Myocyte (in vitro differentiated cells): Measurements from ENCODE around the gene PCNX1. TPM values are rescaled to one million over a fixed set of nuclear protein-coding genes. Genes with fewer than 3 reads are reported as not detected.
A peak's percentile ranks its signal among the peaks of the same experiment; 100 is the strongest.
"Not testable (repeated sequence)": the region's sequence is repeated elsewhere in the genome, so short reads cannot be mapped to it uniquely, and the experiment has no call there.

Source experiments
- DNase-seq: peaks from one replicate; pipeline ENCODE4 v3.0.0-alpha.2; 2012; ENCODE audit warnings: low read depth
- total RNA-seq: library from RNA; depleted of rRNA; stranded (reverse); fragments of >200 nt; gene quantifications from 2 replicates; pipeline ENCODE4 v1.2.3, GENCODE V29; 2014

Gene PCNX1
- total RNA-seq, 1 donor from 2014 or later: 42.1 TPM

DNA sequence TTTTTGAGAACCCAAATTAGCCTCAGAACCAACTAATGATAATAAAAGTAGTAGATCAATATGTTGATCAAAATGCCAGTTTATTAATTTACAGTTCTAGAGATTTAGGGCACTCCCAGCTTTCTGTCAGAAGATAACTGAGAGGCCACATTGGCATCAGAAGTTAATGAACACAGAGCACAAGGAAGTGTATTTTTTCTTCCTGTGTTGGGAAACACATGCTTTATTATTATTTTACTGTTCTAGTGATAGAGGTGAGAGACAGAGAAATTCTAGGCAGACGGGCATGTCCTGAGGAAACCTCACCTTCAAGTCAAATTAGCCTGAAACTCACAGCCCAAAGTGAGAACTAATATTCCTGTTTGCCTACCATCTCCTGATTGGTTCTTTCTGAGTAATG is 213.7 kb downstream of the PCNX1 start:
- DNase-seq: no peak

DNA sequence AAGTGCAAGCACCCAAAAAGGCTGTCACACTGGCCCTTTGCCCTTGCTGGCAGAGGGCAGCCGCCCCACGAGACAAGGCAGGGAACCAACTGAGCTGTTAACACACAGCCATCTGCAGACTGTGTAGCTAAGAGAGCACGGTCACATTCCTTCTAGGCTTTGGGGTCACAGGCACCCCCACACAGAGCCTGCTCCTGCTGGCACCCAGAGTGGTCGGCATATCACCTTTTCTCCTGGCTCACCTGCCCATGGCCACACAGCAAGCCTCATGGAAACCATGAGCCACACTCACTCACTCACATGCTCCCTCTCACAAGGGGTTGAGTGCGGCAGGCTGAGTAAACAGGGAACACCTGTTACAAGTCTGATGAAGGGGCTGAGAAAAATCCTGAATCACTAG is 214.5 kb downstream of the PCNX1 start:
- DNase-seq: no peak

DNA sequence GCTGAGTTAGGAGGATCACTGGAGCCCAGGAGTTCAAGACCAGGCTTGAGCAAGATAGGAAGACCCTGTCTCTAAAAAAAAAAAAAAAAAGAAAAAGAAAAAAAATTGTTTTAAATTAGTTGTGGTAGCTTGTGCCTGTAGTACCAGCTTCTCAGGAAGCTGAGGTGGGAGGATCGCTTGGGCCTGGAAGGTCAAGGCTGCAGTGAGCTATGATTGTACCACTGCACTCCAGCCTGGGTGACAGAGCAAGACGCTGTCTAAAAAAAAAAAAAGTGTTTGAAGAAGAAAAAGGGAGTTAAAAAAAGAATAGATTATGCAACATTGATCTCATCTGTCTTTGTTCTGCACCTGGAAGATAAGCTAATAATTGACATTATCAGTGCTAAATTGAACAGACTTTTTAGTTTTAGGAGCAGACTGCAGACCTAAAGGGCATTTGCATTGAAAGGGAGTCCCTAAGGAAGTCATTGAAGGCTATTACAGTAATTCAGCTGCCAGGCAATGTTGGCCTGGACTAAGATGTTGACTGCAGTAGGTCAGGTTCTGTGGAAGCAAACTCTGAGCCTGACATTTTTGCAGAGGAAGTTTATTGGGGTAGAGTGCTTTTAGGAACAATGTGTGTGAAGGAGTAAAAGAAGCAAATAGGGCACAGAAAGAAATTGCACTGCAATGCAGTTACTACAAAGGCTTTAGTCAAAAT is 215.8 kb downstream of the PCNX1 start:
- DNase-seq: no peak

DNA sequence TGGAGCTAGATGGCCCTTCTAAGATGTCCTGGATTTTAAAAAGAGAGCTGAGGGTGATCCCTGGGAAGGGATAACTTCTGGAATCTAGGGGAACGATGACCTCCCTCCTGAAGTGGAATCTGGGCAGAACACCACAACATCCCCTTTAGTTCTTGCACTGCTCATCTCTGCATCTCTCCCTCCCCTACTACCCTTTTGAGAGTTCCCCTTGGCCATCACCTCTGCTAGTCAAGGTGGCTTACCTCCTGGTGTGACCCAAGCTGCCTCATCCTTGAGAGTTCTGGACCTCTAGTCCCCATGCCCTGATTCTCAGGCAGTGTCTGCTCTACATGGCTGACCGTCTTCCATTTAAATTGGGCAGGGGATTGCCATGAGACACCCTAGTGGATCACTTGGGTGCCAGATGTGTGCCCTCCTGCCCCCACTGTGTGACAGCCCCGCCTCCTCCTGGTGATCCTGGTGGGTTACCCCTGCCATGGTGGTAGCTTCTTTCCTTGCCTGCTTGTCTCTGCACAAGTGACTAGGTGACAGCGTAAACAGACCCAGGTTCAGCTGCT is 216.4 kb downstream of the PCNX1 start:
- no peak for DNase-seq

DNA sequence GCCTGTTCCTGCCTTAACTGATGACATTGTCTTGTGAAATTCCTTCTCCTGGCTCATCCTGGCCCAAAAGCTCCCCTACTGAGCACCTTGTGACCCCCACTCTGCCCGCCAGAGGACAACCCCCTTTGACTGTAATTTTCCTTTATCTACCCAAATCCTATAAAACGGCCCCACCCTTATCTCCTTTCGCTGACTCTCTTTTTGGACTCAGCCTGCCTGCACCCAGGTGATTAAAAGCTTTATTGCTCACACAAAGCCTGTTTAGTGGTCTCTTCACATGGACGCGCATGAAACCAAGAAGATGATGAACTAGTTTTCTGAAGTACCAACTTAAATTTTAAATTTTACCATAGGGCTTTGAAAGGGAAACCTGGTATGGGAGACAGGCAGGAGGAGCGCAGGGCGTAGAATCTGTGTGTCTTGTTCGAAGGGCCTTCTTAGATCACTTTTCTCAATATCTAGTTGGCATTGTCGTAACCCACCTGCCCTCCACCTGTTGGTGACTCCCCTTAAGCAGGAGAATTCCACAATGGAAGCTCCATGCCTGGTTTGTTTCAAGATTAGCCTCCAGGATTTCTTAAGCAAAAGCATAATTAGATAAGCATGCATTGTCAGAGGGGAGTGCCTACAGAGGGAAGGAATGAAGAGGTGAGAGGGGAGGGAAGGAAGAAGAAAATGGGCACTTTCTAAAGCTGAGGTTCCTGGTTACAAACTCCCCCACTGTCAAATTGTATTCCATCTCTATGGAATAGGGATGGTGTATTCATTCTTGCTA is 222.6 kb downstream of the PCNX1 start:
- DNase-seq: not testable (repeated sequence)

DNA sequence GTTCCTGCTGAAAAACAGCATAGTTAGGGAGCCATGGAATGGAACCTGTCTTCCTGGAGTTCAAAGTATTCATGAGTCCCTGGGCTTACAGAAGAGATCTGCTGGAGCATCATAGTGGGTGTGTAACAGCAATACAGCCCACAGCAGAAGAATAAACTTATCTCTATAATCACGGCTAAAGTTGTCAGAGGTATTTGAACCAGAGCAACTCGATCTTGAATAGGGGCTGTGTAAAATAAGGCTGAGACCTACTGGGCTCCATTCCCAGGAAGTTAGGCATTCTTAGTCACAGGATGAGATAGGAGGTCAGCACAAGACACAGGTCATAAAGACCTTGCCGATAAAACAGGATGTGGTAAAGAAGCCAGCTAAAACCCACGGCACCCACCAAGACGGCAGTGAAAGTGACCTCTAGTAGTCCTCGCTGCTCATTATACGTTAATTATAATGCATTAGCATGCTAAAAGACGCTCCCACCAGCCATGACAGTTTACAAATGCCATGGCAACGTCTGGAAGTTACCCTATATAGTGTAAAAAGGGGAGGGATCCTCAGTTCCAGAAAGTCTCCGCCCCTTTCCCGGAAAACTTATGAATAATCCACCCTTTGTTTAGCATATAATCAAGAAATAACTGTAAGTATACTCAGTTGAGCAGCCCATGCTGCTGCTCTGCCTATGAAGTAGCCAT is 223.4 kb downstream of the PCNX1 start:
- DNase-seq: no peak

DNA sequence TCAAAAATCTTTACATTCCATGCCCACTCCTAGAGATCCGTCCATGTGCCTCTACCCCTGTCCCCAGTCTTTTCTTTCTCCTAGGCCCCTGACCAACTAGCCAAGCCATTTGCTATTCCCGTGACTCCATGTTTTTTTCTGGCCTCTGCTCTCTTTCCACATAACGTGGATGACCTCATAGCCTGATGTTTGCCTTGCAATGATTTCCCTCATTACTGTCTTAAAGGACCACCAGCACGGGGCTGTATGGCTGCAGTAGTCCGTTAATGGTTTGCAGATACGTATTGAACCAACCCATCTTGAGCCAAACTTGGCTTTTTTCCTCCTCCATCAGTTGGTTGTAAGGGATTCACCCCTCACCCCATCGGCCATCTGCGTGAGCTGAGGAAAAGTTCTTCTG is 226.0 kb downstream of the PCNX1 start:
- DNase-seq: no peak

DNA sequence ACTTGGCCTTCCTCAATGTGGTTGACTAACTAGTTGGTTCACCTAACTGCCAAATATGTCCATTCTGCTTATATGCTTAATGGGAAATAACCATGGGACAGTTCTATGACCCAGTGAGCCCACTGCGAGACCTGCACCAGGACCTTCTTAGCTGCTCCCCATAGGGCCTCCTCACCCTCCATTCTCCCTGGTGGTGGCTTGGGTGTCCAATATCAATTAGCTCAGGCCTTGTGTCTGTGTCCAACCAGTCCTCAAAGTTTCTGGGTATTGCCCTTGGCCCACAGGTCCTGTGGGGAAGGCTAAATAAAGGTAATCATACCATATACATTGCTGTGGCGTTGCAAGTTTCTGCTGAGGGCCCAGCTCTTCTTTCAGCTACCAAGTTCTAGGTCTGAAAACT is 228.2 kb downstream of the PCNX1 start:
- DNase-seq: no peak

DNA sequence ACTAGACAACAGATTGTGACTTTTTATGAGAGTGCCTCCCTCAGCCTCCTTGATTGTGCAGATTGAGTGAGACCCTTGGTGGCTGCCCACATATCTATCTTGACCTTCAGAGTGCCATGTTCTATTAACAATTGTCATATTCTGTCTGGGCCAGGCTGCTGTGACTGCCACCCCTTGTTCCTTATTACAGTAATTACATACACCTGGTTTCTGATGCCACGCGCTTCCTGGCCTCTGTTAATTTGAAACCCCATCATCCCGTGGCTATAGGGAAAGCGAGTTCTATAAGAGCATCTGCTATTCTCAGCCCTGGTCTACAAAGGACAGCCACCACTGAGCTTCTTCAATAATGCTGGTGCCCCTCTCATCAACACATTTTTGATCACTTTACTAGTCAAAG is 228.7 kb downstream of the PCNX1 start:
- no peak for DNase-seq

DNA sequence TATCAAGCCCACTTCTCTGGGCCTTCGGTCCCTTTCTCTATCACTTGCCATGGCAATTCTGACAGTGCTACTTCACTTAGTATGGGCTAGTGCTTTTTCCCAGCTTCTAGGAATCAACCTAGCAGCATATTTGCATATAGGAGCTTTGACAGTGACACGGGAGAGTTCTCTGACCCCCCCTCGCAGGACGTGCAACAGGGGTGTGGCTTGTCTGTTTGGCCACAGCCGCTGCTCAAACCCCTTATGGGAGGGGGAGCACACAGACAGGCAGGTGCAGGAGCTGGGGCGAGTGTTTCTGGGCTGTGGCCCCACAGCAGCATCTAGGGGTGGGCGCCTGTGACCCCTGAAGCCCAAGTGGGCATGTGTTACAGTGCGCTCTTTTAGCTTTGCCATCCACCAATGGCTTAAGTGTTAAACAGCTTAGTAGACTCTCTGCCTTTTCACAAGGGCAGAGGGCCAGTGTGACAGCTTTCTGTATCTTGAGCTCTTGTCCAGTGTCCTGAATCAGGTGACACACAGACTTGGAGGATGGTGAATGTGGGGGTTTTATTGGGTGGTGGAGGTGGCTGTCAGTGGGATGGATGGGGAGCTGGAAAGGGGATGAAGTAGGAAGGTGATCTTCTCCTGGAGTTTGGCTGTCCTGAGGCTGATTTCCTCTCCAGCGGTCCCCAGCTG is 229.3 kb downstream of the PCNX1 start:
- no peak for DNase-seq

DNA sequence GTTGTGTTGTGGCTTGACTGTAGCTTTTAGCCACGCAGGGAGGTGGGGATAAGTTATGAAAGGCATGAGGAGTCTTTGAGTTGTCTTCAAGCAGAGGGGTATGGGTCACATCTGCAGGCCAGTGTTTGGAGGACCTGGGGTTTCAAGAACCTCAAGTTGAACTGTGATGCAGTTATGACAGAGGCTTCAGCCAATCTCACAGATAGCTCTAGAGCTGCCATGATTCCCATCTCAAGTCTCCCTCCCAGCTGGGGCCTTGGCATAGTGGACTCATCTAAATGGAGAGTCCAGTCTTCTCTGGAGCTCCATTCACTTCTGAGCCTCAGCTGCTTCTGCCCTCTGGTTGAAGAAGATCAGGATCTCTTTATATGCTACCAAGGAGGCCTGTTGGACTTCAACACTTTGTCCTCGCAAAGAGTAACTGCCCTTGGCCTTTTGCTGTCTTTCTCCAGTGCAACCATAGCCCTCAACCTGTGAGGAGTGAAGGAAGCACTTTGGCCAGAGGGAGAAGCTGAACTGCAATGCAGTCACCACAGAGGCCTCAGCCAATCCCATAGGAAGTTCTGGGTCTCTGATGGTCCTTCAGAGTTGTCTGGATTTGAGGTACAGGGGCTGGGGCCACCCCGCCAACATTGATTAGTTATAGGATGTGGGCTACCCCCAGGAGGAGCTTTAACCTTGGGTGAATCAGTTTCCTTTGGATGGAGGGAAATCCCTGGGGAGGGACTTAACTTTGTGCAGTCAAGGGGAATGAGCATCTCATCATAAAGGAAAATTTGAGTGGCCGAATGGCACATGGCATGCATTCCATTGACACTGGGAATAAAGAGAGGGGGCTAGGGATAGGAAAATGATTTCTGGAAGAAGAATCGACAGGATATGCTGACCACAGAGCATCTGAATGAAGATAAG is 230.5 kb downstream of the PCNX1 start:
- no peak for DNase-seq

DNA sequence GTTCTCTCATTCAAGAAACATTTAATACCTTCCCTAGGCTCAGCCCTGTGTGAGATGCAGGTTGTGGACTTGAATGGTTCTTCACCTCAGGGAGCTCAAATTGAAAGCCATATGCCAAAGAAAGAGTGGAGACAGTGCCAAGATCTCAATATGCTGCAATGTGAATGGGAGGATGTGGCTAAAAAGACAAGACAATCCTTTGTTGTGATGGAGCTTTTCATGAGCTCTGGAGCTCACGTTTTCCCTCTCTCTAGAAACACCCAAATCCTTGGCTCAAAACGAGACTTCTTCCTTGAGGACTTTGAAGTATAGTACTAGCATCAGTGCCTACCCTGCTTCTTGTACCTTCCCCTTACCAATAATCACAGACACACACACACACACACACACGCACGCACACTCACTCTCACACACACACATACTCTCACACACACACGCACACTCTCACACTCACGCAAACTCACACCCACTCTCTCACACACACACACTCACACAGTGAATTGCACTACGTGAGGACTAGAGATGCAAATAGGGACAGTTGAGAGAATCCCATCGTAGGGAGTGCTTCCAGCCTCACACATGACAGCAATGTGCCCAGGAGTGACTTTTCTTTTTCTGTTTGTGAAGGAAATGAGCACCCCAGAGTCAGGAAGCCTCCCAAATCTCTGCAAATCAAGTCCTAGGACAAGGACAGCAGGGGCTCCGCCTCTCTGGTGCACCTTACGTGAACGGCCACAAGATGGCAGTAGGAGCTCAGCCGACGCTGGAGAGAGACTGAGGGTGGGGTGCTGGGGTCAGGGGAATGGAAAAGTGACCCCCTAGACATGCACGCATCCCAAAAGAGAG is 231.4 kb downstream of the PCNX1 start:
- peak; percentile 63 for DNase-seq

DNA sequence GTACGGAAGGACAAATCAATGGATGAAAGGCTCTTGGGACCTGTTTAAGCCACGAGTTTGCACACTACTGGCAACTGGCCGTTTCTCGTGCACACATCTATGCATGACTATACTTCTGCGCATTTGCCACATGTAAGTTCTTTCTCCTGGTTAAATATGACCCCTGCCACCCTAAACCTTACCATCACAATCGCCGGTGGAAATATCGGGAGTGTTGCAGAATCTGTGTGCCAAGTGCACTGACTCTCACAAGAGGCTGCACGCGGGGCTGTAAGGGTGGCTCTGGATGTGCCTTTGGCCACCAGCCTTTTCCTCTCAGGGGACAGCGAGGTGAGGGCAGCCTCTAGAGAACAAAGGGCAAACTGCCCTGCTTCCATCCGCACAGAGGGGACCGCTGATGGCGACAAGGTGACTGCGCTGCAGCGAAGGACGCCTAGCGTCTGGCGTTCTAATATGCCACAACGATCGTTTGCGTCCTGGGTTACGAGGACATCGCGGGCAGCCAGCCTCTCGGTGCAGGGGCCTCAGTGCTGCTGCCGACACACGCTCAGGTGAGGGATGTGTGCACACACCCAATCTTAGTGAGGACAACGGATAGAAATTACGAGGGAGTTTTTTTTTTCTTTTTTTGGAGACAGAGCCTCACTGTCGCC is 232.2 kb downstream of the PCNX1 start:
- DNase-seq: no peak

DNA sequence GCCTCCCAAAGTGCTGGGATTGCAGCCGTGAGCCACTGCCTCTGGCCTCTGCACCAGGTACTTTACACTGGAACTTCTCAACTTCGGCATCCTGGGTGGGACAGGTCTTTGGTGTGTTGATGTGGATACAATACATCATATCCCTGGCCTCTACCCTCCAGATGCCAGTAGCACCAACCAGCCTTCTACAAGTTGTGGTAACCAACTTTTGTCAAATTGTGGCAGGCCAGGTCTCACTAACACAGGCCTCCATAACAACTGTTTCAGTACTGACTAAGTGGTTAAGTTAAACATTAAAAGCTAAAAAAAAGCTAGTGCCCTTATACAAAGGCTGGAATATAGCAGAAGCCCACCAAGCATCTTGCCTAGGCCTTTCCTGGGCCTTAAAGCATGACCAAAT is 232.9 kb downstream of the PCNX1 start:
- no peak for DNase-seq

DNA sequence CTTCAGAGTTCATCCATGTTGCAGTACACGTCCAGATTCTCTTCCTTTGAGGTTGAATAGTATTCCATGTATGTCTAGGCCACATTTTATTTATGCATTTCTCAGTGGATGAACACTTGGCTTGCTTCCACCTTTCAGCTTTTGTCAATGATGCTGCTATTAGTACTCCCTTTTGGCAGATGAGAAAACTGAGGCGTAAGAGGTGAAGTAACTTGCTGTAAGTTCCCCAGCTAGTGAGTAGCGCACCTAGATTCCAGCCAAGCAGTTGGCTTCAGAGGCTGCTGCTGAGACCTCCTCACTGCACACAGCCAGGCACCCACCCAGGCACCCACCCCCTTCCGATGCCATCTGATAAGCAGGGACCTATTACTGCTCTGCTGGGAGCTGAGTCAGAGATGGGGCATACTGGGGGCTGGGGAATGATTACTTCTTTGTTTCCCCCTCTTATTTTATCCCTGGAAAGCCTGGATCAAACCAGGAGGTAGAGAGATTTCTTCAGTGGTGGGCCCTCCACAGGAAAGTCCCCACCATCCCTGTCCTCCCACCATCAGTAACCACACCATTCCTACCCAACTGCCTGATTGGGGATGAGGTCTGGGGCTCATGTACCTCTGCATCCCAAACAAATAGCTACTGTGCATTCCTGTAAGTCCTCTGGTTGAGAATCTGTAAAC is 234.6 kb downstream of the PCNX1 start:
- no peak for DNase-seq

DNA sequence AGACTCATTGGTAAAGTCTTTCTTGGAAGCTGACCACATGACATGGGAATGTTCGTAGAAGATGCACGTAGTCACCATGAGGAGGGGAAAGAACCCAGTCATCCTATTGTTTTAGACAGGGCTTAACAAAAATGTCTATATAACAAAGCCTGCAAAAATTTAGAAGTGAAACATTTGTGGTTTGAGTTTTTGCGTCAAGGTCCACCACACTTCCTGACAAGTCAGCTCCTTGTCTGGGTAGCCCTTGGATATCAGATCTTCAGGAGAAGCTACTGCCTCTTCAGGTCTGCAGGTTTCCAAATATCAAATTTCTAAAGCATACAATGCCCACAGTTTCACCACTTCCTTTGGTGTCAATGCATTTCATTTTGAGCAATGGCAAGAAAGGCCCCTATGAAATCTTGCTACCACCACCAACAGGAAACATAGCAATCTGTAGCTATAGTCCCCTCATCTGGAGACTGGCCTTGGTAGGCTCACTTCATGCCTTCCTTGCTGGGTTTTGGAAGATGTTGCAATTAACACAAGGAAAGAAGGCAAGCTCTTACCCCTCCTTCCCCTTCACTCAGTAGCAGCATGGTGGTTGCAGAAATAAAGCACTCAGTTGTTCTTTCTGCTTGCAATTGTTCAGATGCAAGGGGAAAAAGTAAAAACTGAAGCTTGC is 235.2 kb downstream of the PCNX1 start:
- no peak for DNase-seq

DNA sequence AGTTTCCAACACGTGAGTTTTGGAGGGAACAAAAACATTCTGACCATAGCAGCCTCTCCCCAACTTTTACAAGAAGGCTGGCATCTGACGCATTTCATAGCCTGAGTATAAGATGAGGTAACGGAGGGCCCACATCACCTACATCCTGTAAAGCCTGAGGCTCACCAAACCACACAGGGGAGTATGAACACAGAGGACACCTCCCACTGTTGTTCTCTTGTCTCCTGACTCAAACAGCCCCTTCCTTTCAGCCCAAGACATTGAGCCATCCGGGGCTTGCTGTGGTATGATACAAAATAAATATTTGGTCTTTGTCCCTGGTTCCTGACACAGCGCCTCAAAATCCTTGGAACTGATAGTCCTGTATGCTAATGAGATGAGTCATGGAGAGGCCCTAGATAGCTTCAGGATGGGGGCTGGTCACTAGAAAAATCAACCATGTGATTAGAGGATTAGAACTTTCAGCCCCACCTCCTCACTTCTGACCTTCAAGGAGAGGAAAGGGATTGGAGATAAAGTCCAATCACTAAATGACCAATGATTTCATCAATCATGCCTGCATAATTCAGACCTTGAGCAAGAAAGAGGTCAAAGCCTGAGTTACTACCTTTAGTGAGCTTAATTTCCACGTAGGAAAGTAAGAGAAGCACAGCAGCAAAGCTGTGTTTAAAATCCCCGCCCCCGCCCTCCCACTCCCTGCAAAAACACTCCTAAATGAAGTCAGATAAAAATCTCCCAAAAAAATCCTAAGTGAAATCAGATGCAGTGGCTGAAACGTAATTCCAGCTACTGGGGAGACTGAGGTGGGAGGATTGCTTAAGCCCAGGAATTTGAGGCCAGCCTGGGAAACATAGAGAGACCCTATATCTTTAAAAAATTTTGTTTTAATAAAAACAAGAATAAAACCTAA is 236.4 kb downstream of the PCNX1 start:
- no peak for DNase-seq
